ENCODE data around the gene TIAM1.

Gene TIAM1

DNA sequence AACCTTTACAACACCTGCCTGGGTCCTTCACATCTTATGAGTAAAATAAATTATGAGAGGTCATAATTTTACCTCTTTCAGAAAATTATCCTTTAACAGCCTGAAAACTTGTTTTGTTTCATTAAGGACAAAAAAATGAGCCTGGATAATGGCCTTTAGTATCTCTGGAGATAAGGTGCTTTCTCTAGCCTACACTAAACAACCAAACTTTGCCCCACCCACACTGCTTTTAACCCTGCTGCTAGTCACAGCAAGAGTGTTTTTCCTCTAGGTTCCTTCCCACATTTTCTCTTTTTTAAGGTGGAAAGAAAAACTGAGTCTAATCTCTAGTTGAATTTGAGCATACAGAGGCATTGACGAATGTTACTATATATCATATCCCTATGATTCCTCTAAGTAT is 204.0 kb downstream of the TIAM1 start:
- CTCF ChIA-PET: no interaction called here
- H3K4me3 ChIP-seq (ENCODE audit: low read depth, low read length): no peak overlapping the region
- POLR2A ChIA-PET: no interaction called here
- TF ChIP-seq, protein P1, sequence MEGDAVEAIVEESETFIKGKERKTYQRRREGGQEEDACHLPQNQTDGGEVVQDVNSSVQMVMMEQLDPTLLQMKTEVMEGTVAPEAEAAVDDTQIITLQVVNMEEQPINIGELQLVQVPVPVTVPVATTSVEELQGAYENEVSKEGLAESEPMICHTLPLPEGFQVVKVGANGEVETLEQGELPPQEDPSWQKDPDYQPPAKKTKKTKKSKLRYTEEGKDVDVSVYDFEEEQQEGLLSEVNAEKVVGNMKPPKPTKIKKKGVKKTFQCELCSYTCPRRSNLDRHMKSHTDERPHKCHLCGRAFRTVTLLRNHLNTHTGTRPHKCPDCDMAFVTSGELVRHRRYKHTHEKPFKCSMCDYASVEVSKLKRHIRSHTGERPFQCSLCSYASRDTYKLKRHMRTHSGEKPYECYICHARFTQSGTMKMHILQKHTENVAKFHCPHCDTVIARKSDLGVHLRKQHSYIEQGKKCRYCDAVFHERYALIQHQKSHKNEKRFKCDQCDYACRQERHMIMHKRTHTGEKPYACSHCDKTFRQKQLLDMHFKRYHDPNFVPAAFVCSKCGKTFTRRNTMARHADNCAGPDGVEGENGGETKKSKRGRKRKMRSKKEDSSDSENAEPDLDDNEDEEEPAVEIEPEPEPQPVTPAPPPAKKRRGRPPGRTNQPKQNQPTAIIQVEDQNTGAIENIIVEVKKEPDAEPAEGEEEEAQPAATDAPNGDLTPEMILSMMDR (IDR thresholded peaks at IDR 0.05; ENCODE audit: insufficient read depth, low read length, missing control alignments): no peak
- no peak for DNase-seq (ENCODE audit: low read depth, low spot score)

DNA sequence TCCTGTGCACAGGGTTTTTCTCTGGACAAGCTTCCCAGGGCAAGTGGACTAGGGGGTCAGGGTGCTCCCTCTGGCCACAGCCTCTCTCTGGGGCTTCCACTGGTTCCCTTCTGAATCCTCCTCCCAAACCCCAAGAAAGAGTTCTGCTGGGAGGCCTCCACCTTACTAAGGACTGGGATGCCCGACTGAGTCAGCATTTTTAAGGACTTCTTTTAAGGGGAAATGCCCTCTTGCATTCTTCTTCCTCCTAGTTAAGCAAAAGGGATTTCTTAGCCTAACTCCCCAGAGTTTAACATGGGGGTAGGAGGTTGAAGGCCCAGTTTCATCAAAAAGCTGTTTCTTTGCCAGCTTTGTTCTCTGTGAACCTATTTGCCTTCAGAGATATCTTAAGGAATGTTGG is 206.1 kb downstream of the TIAM1 start:
- TF ChIP-seq, protein P1 (IDR thresholded peaks at IDR 0.05; ENCODE audit: insufficient read depth, low read length, missing control alignments): no peak
- H3K4me3 ChIP-seq (ENCODE audit: low read depth, low read length): no peak overlapping the region
- DNase-seq (ENCODE audit: low read depth, low spot score): no peak
- CTCF ChIA-PET: interaction anchor here (1.2 kb wide), 1 partner anchor 43 kb away, joined by 4 read pairs; no protein-coding TSS in a partner anchor
- POLR2A ChIA-PET: no interaction called here

DNA sequence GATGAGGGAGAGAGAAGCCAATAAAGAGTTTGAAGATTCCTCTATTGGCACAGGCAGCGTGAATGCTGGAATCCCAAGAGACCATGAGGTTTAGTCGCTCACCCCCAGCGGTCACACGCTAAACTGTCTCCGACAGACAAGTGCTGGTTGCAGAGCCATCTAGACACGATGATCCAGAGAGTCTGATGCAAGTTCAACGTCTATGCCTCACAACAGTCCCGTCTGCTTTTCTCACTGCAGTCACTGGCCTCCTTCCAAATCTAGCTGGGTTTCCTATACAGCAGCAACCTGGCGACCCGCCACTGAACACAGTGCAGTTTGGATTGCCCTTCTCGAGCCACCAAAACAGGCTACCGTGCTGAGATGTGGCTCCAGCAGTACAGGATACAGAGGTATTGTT is 207.2 kb downstream of the TIAM1 start:
- TF ChIP-seq, protein P1 (IDR thresholded peaks at IDR 0.05; ENCODE audit: insufficient read depth, low read length, missing control alignments): no peak
- ChIA-PET POLR2A (interaction anchor here (0.6 kb wide), 1 partner anchor 28 kb away, joined by 3 read pairs; no protein-coding TSS in a partner anchor), CTCF (no interaction called here)
- H3K4me3 ChIP-seq (ENCODE audit: low read depth, low read length): no peak overlapping the region
- DNase-seq (ENCODE audit: low read depth, low spot score): no peak

DNA sequence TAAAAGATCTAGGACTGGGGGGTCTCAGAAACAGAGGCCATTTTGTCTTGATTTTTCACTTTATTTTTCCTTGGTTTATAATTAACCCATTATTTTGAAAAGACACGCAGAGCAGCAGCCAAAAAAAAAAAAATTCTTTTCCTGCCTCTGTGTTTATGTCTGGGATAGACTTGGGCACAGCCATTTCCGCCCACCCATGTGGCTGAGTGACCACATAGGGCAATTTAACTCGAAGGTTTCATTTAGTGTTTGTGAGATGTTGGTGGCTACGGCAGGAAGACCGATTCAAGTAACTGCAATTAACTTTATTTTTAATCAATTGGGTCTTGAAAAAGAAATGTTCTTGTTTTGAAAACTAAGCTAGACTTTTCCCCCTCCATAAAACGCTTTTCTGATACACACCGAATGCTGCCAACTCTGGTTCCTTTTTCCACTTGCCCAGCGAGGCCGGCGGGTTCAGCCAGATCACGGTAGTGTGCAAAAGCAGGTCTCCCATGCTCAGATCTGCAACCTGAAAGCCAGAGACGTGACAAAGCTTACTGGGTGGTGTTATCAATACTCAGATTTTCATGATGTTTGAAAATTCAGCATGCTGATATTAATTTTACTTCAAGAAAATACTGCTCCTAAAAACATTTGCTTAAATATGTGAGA is 208.4 kb downstream of the TIAM1 start:
- DNase-seq (ENCODE audit: low read depth, low spot score): no peak
- H3K4me3 ChIP-seq (ENCODE audit: low read depth, low read length): no peak overlapping the region
- POLR2A ChIA-PET: interaction anchor here (0.7 kb wide), 1 partner anchor 404 kb away, joined by 3 read pairs; no protein-coding TSS in a partner anchor
- CTCF ChIA-PET: interaction anchor here (1.1 kb wide), 1 partner anchor 27 kb away, joined by 3 read pairs; no protein-coding TSS in a partner anchor
- TF ChIP-seq, protein P1 (IDR thresholded peaks at IDR 0.05; ENCODE audit: insufficient read depth, low read length, missing control alignments): no peak

DNA sequence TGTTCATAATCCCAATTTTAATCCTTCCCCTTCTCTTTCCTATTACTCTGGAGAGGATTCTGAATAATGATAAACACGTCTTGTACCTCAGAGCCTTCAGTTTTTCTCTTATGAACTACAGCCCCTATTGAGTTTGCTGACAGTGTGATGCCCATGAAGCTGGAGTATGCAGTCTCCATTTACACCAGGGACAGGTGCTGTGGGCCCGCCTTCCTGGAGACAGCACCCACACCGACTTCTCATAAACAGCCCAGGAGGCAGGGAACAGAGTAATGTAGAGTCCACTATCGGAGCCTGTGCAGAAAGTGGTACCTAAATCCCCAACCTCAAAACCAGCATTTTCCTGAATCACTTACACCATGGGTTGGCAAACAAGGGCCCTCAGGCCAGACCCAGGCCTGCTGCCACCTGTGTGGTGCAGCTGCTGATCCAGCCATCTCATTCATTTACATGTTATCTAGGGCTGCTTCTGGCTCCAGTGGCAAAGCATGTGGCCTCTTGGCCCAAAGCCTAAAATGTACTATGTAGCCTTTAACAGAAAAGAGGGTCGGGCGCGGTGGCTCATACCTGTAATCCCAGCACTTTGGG is 210.7 kb downstream of the TIAM1 start:
- no peak overlapping the region for H3K4me3 ChIP-seq (ENCODE audit: low read depth, low read length)
- no peak for DNase-seq (ENCODE audit: low read depth, low spot score)
- CTCF ChIA-PET: interaction anchor here (1.0 to 1.8 kb wide), 2 partner anchors 47 to 448 kb away, joined by 3 to 5 read pairs; no protein-coding TSS in a partner anchor
- POLR2A ChIA-PET: no interaction called here
- TF ChIP-seq, protein P1 (IDR thresholded peaks at IDR 0.05; ENCODE audit: insufficient read depth, low read length, missing control alignments): no peak

DNA sequence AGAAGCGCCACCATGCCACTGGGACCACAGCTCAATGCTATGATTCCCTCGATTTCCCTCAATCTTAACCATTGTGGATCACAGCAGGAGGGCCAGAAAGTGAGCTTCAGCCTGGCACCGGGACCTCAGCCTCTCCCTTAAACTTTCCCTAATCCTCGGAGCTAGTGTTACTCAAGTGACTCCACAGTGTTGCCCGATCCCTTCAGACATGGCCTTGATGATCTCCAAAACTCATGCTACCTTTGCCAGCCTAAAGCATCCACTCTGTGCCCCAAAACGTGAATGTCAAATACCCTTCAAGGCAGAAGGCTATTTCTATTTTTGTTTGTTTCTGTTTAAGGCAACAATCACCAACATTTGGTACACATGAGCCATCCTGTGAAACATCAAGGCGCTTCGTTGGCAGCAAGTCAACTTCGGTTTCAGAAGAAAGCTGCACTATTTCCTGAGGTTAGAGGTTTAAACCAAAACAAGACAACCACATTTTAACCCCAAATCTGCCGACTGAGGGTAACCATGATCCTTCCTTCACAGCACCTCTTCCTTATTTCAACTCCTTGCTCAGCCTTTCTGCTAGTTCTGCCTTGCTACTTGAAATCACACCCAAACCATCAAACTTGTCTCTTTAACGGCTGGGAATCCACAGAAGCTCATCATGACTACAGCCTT is 211.4 kb downstream of the TIAM1 start:
- ChIA-PET POLR2A (no interaction called here), CTCF (interaction anchor here (1.0 to 1.8 kb wide), 2 partner anchors 48 to 448 kb away, joined by 3 to 5 read pairs; no protein-coding TSS in a partner anchor)
- H3K4me3 ChIP-seq (ENCODE audit: low read depth, low read length): no peak overlapping the region
- no peak for DNase-seq (ENCODE audit: low read depth, low spot score)
- TF ChIP-seq, protein P1 (IDR thresholded peaks at IDR 0.05; ENCODE audit: insufficient read depth, low read length, missing control alignments): no peak

Data from AG04449 (cell line).